GM18507 (cell line): ENCODE results near the gene BRD3.

ENCODE experiments used
- DNase-seq: peaks from one replicate; pipeline ENCODE4 v3.0.0; 2011; ENCODE audit warnings: low read depth; ENCODE audit not compliant: insufficient read length; ENCODE audit errors: extremely low spot score
- FAIRE-seq: peaks from 2 replicates; lab custom pipeline; 2011; peaks lifted over from hg19 to GRCh38; lab: Jason Lieb, UNC

The BRD3 gene

DNA sequence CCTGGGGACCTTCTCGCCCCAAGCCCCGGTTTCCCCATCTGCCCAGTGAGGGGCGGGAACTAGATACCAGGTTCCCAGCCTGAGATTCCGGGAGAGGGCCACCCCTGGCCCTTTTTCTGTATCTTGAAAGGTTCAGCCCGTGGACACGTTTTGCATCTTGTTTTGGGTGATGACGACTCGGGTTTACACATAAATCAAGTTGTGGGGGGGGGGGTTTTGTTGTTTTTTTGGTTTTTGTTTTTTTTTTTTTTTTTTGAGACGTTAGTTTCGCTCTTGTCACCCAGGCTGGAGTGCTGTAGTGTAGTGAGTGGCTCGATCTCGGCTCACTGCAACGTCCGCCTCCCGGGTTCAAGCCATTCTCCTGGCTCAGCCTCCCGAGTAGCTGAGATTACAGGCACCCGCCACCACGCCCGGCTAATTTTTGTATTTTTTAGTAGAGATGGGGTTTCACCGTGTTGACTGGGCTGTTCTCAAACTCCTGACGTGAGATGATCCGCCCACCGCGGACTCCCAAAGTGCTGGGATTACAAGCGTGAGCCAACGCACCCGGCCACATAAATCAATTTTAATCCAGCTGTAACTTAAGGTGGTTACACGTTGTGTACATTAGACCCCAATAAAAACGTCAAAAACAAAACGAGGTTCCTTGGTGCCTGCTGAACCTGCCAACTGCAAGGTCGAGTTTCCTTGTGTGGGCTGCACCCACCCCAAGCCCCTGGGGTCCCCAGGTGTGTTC is 1.1 kb upstream of the BRD3 start:
- no peak for FAIRE-seq

GRCh38 chr9:134066913-134067851 is 644 bp downstream of the BRD3 start:
- no peak for FAIRE-seq
- DNase-seq: no peak

More for the DNA sequence above, 1.1 kb upstream of the BRD3 start:
- DNase-seq: no peak

GRCh38 chr9:134066526-134066912 is 1.3 kb downstream of the BRD3 start:
- peak; percentile 35 for FAIRE-seq
- DNase-seq: no peak

- DNase-seq: peak; percentile 73
- peak; percentile 94 for FAIRE-seq
Observed at GRCh38 chr9:134065612-134066419, 2.0 kb downstream of the BRD3 start.

DNA sequence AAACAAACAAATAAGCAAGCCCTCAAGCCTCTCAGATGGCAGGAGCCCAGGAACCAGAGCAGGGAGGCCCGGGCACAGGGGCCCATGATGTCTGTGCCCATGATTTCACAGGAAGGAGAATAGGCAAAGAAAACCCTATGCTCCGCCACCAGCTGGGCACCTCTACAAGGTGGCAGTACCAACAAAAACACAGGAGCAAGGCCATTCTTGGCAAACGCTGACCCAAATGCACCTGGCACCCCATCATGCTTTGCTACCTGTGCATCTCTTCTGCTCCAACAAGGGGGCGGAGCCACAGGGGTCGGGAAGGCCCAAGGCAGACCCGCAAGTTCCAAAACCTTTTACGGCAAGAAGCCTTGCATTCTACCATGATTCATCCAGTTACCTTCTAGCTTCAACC is 3.1 kb downstream of the BRD3 start:
- DNase-seq (no peak), FAIRE-seq (no peak)

DNA sequence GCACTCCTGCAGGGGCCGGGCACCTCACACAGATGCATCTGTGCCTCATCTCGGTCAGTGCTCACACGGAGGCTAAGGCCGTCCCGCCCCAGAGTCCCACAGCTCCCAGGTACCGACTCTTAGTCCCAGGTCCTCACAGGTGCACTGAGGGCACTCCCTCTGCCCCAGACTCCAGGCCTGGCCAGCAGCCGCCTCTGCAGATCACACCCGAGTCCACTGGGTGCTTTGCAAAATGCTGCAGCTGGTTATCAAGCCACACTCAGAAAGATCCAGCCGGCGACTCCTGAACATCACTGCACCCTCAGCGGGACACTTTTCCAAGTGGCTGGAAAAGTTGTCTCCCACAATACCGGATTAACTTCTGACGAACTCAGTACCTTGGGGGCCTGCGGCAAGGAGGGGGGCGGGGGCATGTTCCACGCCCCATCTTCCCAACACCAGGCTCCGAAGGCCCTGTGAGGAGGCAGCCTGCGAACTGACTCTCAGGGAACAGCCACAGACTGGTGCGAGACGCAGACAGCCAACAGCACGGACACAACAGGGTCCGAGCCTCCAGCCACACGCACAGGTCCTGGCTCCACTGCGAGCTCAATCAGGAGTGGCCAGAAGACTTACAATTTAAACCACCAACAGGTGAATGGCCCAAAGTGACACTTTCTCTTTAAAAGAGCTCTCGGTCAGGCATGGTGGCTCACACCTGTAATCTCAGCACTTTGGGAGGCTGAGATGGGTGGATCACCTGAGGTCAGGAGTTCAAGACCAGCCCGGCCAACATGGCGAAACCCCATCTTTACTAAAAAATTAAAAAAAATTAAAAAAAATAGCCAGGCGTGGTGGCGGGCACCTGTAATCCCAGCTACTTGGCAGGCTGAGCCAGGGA is 4.0 kb downstream of the BRD3 start:
- no peak for FAIRE-seq
- no peak for DNase-seq

DNA sequence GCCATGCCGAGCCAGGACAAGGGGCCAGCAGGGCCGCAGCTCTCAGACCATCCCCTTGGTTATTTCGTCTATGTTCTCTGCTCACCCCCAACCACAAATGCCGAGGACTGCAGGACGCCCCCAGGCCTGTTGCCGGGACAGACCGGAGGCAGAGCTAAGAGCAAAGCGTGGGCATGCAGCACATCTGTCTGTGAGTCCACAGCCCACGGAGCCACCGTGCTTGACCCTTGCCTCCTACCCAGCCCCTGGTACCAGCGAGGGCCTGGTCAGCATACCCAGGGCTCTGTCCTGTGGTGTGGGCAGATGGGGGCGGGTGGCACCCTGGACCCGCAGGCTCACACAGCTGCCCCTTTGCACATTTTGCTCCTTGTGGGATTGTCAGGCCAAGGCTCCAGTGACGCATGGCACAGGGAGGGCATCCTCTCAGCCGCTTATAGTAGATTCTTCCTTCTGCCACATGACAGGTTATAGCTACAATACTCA is 4.7 kb downstream of the BRD3 start:
- DNase-seq (no peak), FAIRE-seq (no peak)

- FAIRE-seq: no peak
Observed at GRCh38 chr9:134062461-134063087, 5.3 kb downstream of the BRD3 start.

DNA sequence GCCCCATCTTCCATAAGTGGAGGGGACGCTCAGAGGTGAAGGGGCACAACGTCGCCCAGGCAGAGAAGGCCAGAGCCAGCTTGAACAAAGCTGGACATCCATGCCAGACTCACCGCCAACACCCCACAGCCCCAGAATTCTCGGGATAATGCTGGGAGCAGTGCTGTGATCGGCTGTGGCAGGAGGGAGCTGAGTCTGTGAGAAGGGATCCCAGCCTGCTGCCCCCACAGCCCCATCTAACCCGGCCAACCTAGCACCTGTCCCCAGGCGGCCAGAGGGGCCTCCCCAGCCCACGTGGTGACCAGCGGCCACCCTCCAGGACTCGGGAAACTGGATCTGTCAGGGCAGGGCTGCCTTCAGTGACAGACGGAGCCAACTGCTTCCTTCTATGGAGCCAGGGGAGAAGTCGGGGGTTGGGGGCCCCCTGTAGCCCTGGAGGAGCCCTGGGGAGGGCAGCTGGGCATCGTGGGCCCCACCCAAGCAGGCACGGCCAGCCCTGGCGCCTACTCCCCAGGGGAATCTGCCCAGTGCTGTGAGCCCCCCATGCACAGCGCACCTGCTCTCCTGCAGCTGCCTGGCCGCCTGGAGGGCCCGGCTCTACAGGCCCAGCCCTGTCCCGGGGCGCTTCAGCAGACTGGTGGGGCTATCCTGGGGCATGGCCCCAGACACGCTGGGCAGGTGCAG is 6.0 kb downstream of the BRD3 start:
- DNase-seq (no peak), FAIRE-seq (no peak)

More at GRCh38 chr9:134062461-134063087, 5.3 kb downstream of the BRD3 start:
- DNase-seq: no peak

GRCh38 chr9:134061019-134061687 is 6.7 kb downstream of the BRD3 start:
- DNase-seq (no peak), FAIRE-seq (no peak)

DNA sequence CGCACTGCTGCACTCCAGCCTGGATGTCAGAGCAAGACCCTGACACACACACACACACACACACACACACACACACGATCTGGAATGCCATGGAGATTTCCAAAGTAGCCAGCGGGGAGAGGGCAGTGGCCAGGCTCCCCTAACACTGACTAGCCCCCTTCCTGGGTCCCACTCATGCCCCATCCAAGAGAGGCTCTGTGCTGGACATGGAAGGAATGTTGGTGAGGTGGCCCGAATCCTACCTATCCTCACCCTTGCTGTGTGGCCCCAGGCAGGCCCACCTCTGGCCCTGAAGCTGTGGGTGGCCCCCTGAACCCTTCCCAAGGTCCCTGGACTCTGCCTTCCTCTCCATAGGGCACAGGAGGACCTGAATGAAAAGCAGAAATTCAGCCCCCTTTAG is 7.3 kb downstream of the BRD3 start:
- FAIRE-seq: no peak
- DNase-seq: no peak

- FAIRE-seq (peak; percentile 98), DNase-seq (peak; percentile 64)
Observed at GRCh38 chr9:134059661-134060395, 8.0 kb downstream of the BRD3 start.

GRCh38 chr9:134059188-134059641 is 8.6 kb downstream of the BRD3 start:
- no peak for FAIRE-seq

DNA sequence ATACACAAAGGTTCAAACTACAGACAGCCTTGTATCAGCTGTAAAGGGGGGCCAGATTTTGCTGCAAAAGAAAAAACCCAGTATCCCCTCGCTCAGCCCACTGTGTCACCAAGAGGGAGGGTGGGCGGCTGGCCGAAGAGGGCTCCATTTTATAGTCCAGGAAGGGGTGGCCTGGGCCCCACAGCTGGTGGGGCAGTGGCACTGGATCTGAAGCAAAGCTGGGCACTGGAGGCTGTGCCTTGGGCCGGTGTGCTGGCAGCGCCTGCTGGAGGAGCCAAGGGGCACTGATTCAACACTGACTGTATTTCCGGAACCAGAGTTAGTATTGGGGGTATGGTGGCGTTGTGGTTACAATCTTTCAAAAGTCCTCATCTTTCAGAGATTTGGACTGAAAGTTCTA is 9.1 kb downstream of the BRD3 start:
- DNase-seq (no peak), FAIRE-seq (no peak)

More at GRCh38 chr9:134059188-134059641, 8.6 kb downstream of the BRD3 start:
- no peak for DNase-seq

DNA sequence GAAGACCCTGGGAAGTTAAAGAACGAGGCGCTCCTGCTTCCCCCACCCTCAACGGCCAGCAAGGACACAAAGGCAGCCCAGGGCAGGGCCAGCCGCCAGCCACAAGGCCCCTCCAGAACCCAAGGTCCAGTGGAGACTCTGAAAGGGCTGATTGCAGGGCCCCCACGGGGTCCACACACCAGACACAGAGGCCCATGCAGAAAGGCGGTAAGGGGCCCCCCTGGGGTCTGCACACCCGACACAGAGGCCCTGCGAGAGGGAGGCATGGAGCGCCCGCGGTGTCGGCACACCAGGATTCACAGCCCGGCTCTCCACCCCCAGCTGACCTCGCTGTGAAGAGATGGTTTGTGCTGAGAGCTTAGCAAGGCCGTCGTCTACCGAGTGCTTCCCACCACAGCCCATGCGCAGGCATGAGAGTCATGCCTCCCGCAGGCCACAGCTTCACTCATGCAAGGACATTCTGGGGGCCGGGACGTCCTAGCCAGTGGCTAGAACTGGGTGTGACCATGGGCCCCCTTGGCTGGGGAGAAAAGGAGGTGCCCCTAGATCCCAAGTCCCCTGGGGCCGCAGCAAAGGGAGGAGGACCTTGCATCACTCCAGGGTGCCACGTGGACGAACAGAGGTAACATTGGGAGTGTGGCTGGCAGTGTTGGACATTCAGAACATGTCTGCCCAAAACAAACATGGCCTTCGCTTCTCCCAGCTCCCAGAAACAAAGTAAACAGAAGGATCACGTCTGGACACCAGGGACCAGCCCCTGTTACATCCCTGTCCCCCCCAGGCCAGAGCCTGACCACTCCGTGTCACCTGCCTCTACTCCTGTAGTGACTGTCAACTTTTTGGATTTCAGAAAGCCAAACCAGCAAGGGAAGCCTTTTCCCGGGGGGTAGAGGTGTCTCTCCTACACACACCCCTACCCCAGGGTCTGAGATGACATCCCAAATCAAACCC is 9.8 kb downstream of the BRD3 start:
- DNase-seq (no peak), FAIRE-seq (no peak)

DNA sequence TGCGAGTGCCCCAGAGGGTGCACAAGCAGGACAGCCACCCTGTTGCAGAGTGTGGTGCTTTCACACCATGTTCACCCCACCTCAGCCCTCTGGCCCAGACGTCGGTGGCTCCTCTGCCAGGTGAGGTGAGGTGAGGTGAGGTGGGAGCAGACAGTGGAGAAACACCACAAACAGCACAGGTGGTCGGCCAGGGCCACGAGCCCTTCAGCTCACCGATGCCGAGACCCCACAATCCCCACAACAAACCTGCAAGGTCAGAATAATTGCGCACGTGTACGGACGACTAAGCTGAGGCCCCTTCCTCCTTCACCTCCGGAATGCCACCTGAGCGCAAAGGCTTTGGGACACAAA is 10.5 kb downstream of the BRD3 start:
- DNase-seq (no peak), FAIRE-seq (no peak)
